ENCODE results near the gene PACS2. TPM values are rescaled to one million over a fixed set of nuclear protein-coding genes. Genes with fewer than 3 reads are reported as not detected.
A peak's percentile ranks its signal among the peaks of the same experiment; 100 is the strongest.

The PACS2 gene
- polyA plus RNA-seq, 3 donors, result 3.1 to 87.0 (median 3.7) TPM

- Mint-ChIP-seq H3K27me3 (ENCODE audit: low read depth in 3 of 3) (no peaks in the 10 kb centered on the region), H3K36me3 (peaks cover 38 to 57% of the 10 kb centered on the region in 2 donors), H3K9me3 (no peaks in the 10 kb centered on the region), H3K4me3 (no peak overlapping the region), H3K4me1 (peaks cover 26% of the 10 kb centered on the region), H3K27ac (no peak overlapping the region)
- Histone ChIP-seq H3K9me3 (replicated peaks in 1 of 2; ENCODE audit: control insufficient read depth in 1 of 2, insufficient read depth in 1 of 2, low read length in 2 of 2) (no peaks in the 10 kb centered on the region), H3K36me3 (replicated peaks in 1 of 2; ENCODE audit: control insufficient read depth in 1 of 2, insufficient read depth in 2 of 2, low read length in 2 of 2) (peaks cover 7 to 33% of the 10 kb centered on the region in 2 donors), H3K27me3 (ENCODE audit: control insufficient read depth in 2 of 2, insufficient read depth in 2 of 2, low read length in 2 of 2) (no peaks in the 10 kb centered on the region), H3K4me3 (replicated peaks in 1 of 3; ENCODE audit: low read depth in 2 of 3, low read length in 3 of 3) (no peak overlapping the region), H3K9ac (ENCODE audit: insufficient read depth, low read length, poor library complexity, severe bottlenecking) (no peak overlapping the region), H3K27ac (ENCODE audit: low read depth in 1 of 2, low read length in 2 of 2) (no peak overlapping the region), H2AFZ (ENCODE audit: insufficient read depth, low read depth, low read length, poor library complexity, severe bottlenecking) (no peak overlapping the region), H3K79me2 (ENCODE audit: insufficient read depth, low read length) (peaks cover 57% of the 10 kb centered on the region), H3K4me2 (replicated peaks; ENCODE audit: extremely low read depth, low read length, poor library complexity, severe bottlenecking) (no peak overlapping the region), H3K4me1 (ENCODE audit: control insufficient read depth in 1 of 2, insufficient read depth in 2 of 2, low read length in 2 of 2) (peaks cover 7 to 9% of the 10 kb centered on the region in 2 donors), H4K20me1 (ENCODE audit: insufficient read depth, low read length) (peaks cover 72% of the 10 kb centered on the region)
- DNase-seq, result no peak
- no peak for TF ChIP-seq CTCF (IDR thresholded peaks at IDR 0.05)
- intact Hi-C loops (cut with micrococcal nuclease), result no loop called here
- 71% methylated on average over 6 of the region's 8 CpGs for WGBS (ENCODE audit: insufficient coverage)
These were observed 29.4 kb upstream of the PACS2 start for GRCh38 chr14:105285174-105285573.

GRCh38 chr14:105286759-105287144 lies 27.8 kb upstream of the PACS2 start:
- WGBS (ENCODE audit: insufficient coverage), result 100% methylated on average over 9 of the region's 9 CpGs
- no peak overlapping the region for H3K4me3 Mint-ChIP-seq
- H3K36me3 Mint-ChIP-seq, result peaks cover 30 to 45% of the 10 kb centered on the region in 2 donors
- Histone ChIP-seq H3K79me2 (ENCODE audit: insufficient read depth, low read length) (peaks cover 59% of the 10 kb centered on the region), H3K4me2 (replicated peaks; ENCODE audit: extremely low read depth, low read length, poor library complexity, severe bottlenecking) (no peak overlapping the region), H2AFZ (ENCODE audit: insufficient read depth, low read depth, low read length, poor library complexity, severe bottlenecking) (no peak overlapping the region), H3K36me3 (replicated peaks in 1 of 2; ENCODE audit: control insufficient read depth in 1 of 2, insufficient read depth in 2 of 2, low read length in 2 of 2) (peaks cover 0 to 27% of the 10 kb centered on the region in 2 donors), H3K4me1 (ENCODE audit: control insufficient read depth in 1 of 2, insufficient read depth in 2 of 2, low read length in 2 of 2) (peaks cover 22 to 25% of the 10 kb centered on the region in 2 donors), H3K27me3 (ENCODE audit: control insufficient read depth in 2 of 2, insufficient read depth in 2 of 2, low read length in 2 of 2) (no peaks in the 10 kb centered on the region), H4K20me1 (ENCODE audit: insufficient read depth, low read length) (peaks cover 72% of the 10 kb centered on the region), H3K27ac (ENCODE audit: low read depth in 1 of 2, low read length in 2 of 2) (no peak overlapping the region), H3K9ac (ENCODE audit: insufficient read depth, low read length, poor library complexity, severe bottlenecking) (no peak overlapping the region), H3K4me3 (replicated peaks in 1 of 3; ENCODE audit: low read depth in 2 of 3, low read length in 3 of 3) (no peak overlapping the region), H3K9me3 (replicated peaks in 1 of 2; ENCODE audit: control insufficient read depth in 1 of 2, insufficient read depth in 1 of 2, low read length in 2 of 2) (no peaks in the 10 kb centered on the region)
- no peaks in the 10 kb centered on the region for H3K9me3 Mint-ChIP-seq
- no peak for DNase-seq
- no peaks in the 10 kb centered on the region for H3K27me3 Mint-ChIP-seq (ENCODE audit: low read depth in 3 of 3)
- peaks cover 40% of the 10 kb centered on the region for H3K4me1 Mint-ChIP-seq
- intact Hi-C loops (cut with micrococcal nuclease), result no loop called here
- no peak for TF ChIP-seq CTCF (IDR thresholded peaks at IDR 0.05)
- peak overlapping the region in 1 of 7 donors; percentile 52 for H3K27ac Mint-ChIP-seq
